Spleen (tissue), 11 donors: ENCODE data around the gene RSPH1. TPM values are rescaled to one million over a fixed set of nuclear protein-coding genes. Genes with fewer than 3 reads are reported as not detected.

Experiments used
- DNase-seq: peaks from one replicate; pipeline ENCODE4 v3.0.0-alpha.2; 2020
- H3K27ac ChIP-seq, 8 donors: fragments of 200-600 bp; sonication (generic) in 7 of 8; 1 replicate in 4 of 8; 2 replicates in 4 of 8; pipeline versions ENCODE4 v1.5.0 to v1.8.0; 2016 to 2021; ENCODE audit warnings: inconsistent platforms in 4 of 8, mild to moderate bottlenecking in 4 of 8, moderate library complexity in 1 of 8
- H3K27me3 ChIP-seq, 7 donors: fragments of 200-600 bp; sonication (generic) in 6 of 7; replicated peaks in 1 of 7; 1 replicate in 4 of 7; 2 replicates in 3 of 7; pipeline versions ENCODE4 v1.5.0 to v1.8.0; 2016 to 2021; ENCODE audit warnings: inconsistent platforms in 3 of 7, mild to moderate bottlenecking in 1 of 7
- H3K36me3 ChIP-seq, 6 donors: fragments of 200-600 bp; sonication (generic) in 5 of 6; 1 replicate in 4 of 6; 2 replicates in 2 of 6; pipeline versions ENCODE4 v1.5.0 to v1.8.0; 2016 to 2021; ENCODE audit warnings: inconsistent platforms in 2 of 6
- H3K4me1 ChIP-seq, 6 donors: fragments of 200-600 bp; sonication (generic) in 5 of 6; 1 replicate in 3 of 6; 2 replicates in 3 of 6; pipeline versions ENCODE4 v1.5.0 to v1.8.0; 2016 to 2021; ENCODE audit warnings: inconsistent platforms in 3 of 6
- H3K4me3 ChIP-seq, 8 donors: fragments of 200-600 bp; sonication (generic) in 7 of 8; 1 replicate in 4 of 8; 2 replicates in 4 of 8; pipeline versions ENCODE4 v1.5.0 to v1.8.0; 2016 to 2021; ENCODE audit warnings: inconsistent platforms in 4 of 8, mild to moderate bottlenecking in 4 of 8, moderate library complexity in 2 of 8
- H3K9me3 ChIP-seq, 8 donors: fragments of 200-600 bp; sonication (generic) in 7 of 8; 1 replicate in 4 of 8; 2 replicates in 4 of 8; pipeline versions ENCODE4 v1.5.0 to v1.8.0; 2016 to 2021; ENCODE audit warnings: inconsistent platforms in 4 of 8
- POLR2A ChIP-seq, 3 donors: fragments of 450-650 bp; IDR thresholded peaks; one replicate each; pipeline ENCODE4 v1.5.1; 2017; ENCODE audit warnings: antibody characterized with exemption in 3 of 3, mild to moderate bottlenecking in 1 of 3
- POLR2AphosphoS5 ChIP-seq, 3 donors: sonication (generic); formaldehyde crosslinking; IDR thresholded peaks; one replicate each; pipeline ENCODE4 v1.5.1; 2017; ENCODE audit warnings: antibody characterized with exemption in 3 of 3
- WGBS, 5 donors: extraction: QIAGEN DNeasy Blood & Tissue Kit in 3 of 5; methylation state at CpG; one replicate each; pipeline versions ENCODE4 v1.1.5 to v1.1.7; 2013 to 2018; 5-methylcytosine and 5-hydroxymethylcytosine counted together
- intact Hi-C: fragments of 100-400 bp; cut with DNase I; formaldehyde crosslinking; loops from one replicate; pipeline ENCODE4 v1.15.0; 2023; ENCODE audit warnings: low total_unique reads
- polyA plus RNA-seq, 3 donors: library from polyadenylated mRNA; stranded (reverse); fragments of 200-250 nt; gene quantifications; one replicate each; pipeline ENCODE4 v1.2.1, GENCODE V29; 2013
- total RNA-seq, 7 donors: library from RNA; depleted of rRNA in 3 of 7; stranded (reverse); fragments of >200 nt in 3 of 7; fragmentation: NEBNext Ultra II Directional in 4 of 7; extraction: Animal tissue kit (Norgen Biotek cat#: 25700) in 4 of 7; gene quantifications; one replicate each; pipeline versions ENCODE4 v1.1.0 to v1.2.1, GENCODE V29; 2016 to 2021
- TF ChIP-seq, protein P1 (sequence below), 11 experiments: fragments of 200-600 bp in 7 of 11; fragments of 450-650 bp in 4 of 11; sonication (generic) in 4 of 11; IDR thresholded peaks in 8 of 11; conservative IDR thresholded peaks in 3 of 11; 1 replicate in 7 of 11; 2 replicates in 4 of 11; pipeline versions ENCODE4 v1.4.0 to v1.8.0; 2016 to 2021; ENCODE audit warnings: antibody characterized with exemption in 11 of 11, inconsistent platforms in 4 of 11, mild to moderate bottlenecking in 1 of 11
- donor health status: healthy with polysubstance abuse.
- donor health status: DM: no; HTN: no; CAD: no; lungs with moderate emphysema.
- donor health status: DM: no; HTN: no; CAD: no.
- donor health status: Bipolar disorder and iron deficiency.
- donor health status: healthy.
- donor health status: DM: no; HTN: no; CAD: no.
- donor health status: DM: yes; HTN: yes; CAD: no.

Gene RSPH1
- total and polyA plus RNA-seq, 10 donors: 0.10 to 0.35 (median 0.26) TPM; not detected in 5

GRCh38 chr21:42423197-42423675 is 72.8 kb downstream of the RSPH1 start:
- intact Hi-C loops: no loop called here
- TF ChIP-seq, protein P1, sequence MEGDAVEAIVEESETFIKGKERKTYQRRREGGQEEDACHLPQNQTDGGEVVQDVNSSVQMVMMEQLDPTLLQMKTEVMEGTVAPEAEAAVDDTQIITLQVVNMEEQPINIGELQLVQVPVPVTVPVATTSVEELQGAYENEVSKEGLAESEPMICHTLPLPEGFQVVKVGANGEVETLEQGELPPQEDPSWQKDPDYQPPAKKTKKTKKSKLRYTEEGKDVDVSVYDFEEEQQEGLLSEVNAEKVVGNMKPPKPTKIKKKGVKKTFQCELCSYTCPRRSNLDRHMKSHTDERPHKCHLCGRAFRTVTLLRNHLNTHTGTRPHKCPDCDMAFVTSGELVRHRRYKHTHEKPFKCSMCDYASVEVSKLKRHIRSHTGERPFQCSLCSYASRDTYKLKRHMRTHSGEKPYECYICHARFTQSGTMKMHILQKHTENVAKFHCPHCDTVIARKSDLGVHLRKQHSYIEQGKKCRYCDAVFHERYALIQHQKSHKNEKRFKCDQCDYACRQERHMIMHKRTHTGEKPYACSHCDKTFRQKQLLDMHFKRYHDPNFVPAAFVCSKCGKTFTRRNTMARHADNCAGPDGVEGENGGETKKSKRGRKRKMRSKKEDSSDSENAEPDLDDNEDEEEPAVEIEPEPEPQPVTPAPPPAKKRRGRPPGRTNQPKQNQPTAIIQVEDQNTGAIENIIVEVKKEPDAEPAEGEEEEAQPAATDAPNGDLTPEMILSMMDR (IDR thresholded peaks at IDR 0.05 in 8 of 11, conservative IDR thresholded peaks at IDR 0.05 in 3 of 11): no peak
- TF ChIP-seq POLR2AphosphoS5 (IDR thresholded peaks at IDR 0.05) (no peak), POLR2A (IDR thresholded peaks at IDR 0.05) (no peak)
- DNase-seq: peak; percentile 77
- H3K36me3 ChIP-seq: peaks cover 0 to 33% (median 0%) of the 10 kb centered on the region in 6 donors
- no peak overlapping the region for H3K4me3 ChIP-seq
- peaks cover 0 to 83% (median 27%) of the 10 kb centered on the region in 7 donors for H3K27me3 ChIP-seq
- peaks cover 27 to 74% (median 42%) of the 10 kb centered on the region in 6 donors for H3K4me1 ChIP-seq
- 44 to 53% (median 49%) methylated on average over 10 of the region's 10 CpGs for WGBS, 5 donors
- peaks cover 0 to 23% (median 3%) of the 10 kb centered on the region in 8 donors for H3K9me3 ChIP-seq
- H3K27ac ChIP-seq: peak overlapping the region in 3 of 8 donors; percentile 75 to 79 (median 77)

Other genes with a start within 250 kb of the RSPH1 start
- gene TFF3, start 180.8 kb downstream of the RSPH1 start, total RNA-seq: 100 to 1,000 TPM in 2 of 7 donors, 10 to 100 TPM in 5; 38.1 to 123 (median 72.9) TPM
- 10 to 100 TPM; 28.9 to 77.8 (median 48.3) TPM for gene TFF3, start 180.8 kb downstream of the RSPH1 start, polyA plus RNA-seq
- not detected for gene TFF2, start 145.2 kb downstream of the RSPH1 start, total RNA-seq
- under 1 TPM in 1 of 3 donors, not detected in 2; 0.14 TPM for gene TFF2, start 145.2 kb downstream of the RSPH1 start, polyA plus RNA-seq
- gene TFF1, start 129.7 kb downstream of the RSPH1 start, total RNA-seq: not detected
- not detected for gene TFF1, start 129.7 kb downstream of the RSPH1 start, polyA plus RNA-seq
- 1 to 10 TPM in 2 of 7 donors, under 1 TPM in 4, not detected in 1; 0.51 to 6.0 (median 0.78) TPM for gene TMPRSS3, start 100.2 kb downstream of the RSPH1 start, total RNA-seq
- gene TMPRSS3, start 100.2 kb downstream of the RSPH1 start, polyA plus RNA-seq: under 1 TPM; 0.22 to 0.32 (median 0.24) TPM
- 10 to 100 TPM in 5 of 7 donors, 1 to 10 TPM in 2; 7.2 to 16.3 (median 11.4) TPM for gene UBASH3A, start 92.3 kb downstream of the RSPH1 start, total RNA-seq
- 1 to 10 TPM; 2.6 to 4.2 (median 3.3) TPM for gene UBASH3A, start 92.3 kb downstream of the RSPH1 start, polyA plus RNA-seq
- 10 to 100 TPM; 20.9 to 31.4 (median 24.5) TPM for gene SLC37A1, start 17.6 kb upstream of the RSPH1 start, total RNA-seq
- gene SLC37A1, start 17.6 kb upstream of the RSPH1 start, polyA plus RNA-seq: 10 to 100 TPM in 1 of 3 donors, 1 to 10 TPM in 2; 6.9 to 12.0 (median 9.5) TPM
- gene PDE9A, start 157.4 kb upstream of the RSPH1 start, total RNA-seq: 10 to 100 TPM; 15.1 to 45.5 (median 24.9) TPM
- gene PDE9A, start 157.4 kb upstream of the RSPH1 start, polyA plus RNA-seq: 10 to 100 TPM in 2 of 3 donors, 1 to 10 TPM in 1; 7.9 to 33.5 (median 18.2) TPM